ENCODE results near the gene CNOT4. TPM values are rescaled to one million over a fixed set of nuclear protein-coding genes. Genes with fewer than 3 reads are reported as not detected.

Gene CNOT4
- total RNA-seq, 1 experiment from 2014 or later: 22.0 TPM

DNA sequence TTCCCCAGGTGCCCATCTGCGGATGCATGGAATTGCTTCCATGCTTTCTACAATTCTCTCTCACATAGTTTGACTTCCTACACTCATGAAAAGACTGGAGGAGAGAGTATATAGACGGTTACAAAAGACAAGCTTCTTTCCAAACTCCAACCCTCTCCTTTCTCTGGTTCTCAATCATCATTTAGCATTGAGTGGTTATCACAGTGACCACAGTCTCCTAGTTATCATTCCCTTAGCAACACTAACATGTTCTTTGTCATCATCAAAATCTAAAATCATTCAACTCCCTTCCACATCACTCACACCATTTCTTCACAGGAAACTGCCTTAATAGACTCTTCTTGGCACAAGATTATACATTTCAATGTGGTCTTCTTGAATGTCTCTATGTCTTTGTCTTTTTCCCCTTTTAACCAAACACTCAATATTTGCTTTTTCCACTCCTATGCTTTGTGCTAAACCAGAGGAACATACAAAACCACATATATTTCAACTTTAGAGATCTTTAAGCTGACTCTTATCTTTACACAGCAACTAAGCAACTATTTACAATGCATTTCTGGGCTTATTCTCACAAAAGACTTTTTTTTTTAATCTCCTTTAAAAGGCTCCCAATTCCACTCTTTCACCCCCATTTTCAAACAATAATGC lies 126.3 kb downstream of the CNOT4 start:
- DNase-seq: no peak
- ChIA-PET CTCF (no interaction called here), POLR2A (no interaction called here)
- Mint-ChIP-seq H3K27ac (ENCODE audit: unreplicated experiment) (no peak overlapping the region), H3K4me1 (ENCODE audit: low read depth, unreplicated experiment) (no peaks in the 10 kb centered on the region), H3K4me3 (ENCODE audit: unreplicated experiment) (no peak overlapping the region), H3K9me3 (ENCODE audit: unreplicated experiment) (no peaks in the 10 kb centered on the region), H3K36me3 (ENCODE audit: insufficient read depth, unreplicated experiment) (peaks cover 3% of the 10 kb centered on the region), H3K27me3 (ENCODE audit: insufficient read depth, unreplicated experiment) (no peaks in the 10 kb centered on the region)
- no peaks in the 10 kb centered on the region for H3K36me3 ChIP-seq (ENCODE audit: control insufficient read depth, insufficient read depth, low read length)
- H3K4me1 ChIP-seq: no peaks in the 10 kb centered on the region
- no peaks in the 10 kb centered on the region for H3K27me3 ChIP-seq (replicated peaks; ENCODE audit: control insufficient read depth, insufficient read depth, low read length)
- H3K9me3 ChIP-seq: no peaks in the 10 kb centered on the region
- TF ChIP-seq, protein P1, sequence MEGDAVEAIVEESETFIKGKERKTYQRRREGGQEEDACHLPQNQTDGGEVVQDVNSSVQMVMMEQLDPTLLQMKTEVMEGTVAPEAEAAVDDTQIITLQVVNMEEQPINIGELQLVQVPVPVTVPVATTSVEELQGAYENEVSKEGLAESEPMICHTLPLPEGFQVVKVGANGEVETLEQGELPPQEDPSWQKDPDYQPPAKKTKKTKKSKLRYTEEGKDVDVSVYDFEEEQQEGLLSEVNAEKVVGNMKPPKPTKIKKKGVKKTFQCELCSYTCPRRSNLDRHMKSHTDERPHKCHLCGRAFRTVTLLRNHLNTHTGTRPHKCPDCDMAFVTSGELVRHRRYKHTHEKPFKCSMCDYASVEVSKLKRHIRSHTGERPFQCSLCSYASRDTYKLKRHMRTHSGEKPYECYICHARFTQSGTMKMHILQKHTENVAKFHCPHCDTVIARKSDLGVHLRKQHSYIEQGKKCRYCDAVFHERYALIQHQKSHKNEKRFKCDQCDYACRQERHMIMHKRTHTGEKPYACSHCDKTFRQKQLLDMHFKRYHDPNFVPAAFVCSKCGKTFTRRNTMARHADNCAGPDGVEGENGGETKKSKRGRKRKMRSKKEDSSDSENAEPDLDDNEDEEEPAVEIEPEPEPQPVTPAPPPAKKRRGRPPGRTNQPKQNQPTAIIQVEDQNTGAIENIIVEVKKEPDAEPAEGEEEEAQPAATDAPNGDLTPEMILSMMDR (IDR thresholded peaks at IDR 0.05; ENCODE audit: insufficient read depth in 1 of 2, low read depth in 1 of 2, low read length in 1 of 2, severe bottlenecking in 1 of 2, unreplicated experiment in 1 of 2): no peak
- no peak overlapping the region for H3K4me3 ChIP-seq (ENCODE audit: low read depth, low read length)
- intact Hi-C loops (cut with micrococcal nuclease; ENCODE audit: unreplicated experiment): no loop called here
- no TSS peak for BruUV-seq (replicated peaks)

DNA sequence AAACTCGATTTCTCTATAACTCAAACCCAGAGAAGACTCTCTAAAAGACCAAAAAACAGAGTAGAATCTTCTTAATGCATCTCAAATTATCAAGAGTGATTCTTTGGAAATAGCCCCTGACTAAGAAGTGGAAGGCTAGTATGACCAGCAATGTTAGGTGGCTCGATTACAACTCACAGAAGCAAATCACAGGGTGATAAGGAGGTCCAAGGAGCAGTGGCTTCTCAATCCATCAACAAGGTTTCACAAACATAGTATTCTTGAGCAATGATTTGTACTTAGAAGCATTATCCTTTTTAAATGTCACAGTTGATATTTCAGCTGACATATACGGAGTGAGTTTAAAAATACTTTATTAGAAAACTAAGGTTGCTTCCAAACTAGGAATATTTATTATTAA lies 127.7 kb downstream of the CNOT4 start:
- H3K4me3 ChIP-seq (ENCODE audit: low read depth, low read length): no peak overlapping the region
- Mint-ChIP-seq H3K27ac (ENCODE audit: unreplicated experiment) (no peak overlapping the region), H3K4me3 (ENCODE audit: unreplicated experiment) (no peak overlapping the region), H3K36me3 (ENCODE audit: insufficient read depth, unreplicated experiment) (peaks cover 10% of the 10 kb centered on the region), H3K9me3 (ENCODE audit: unreplicated experiment) (no peaks in the 10 kb centered on the region), H3K4me1 (ENCODE audit: low read depth, unreplicated experiment) (no peaks in the 10 kb centered on the region), H3K27me3 (ENCODE audit: insufficient read depth, unreplicated experiment) (no peaks in the 10 kb centered on the region)
- no peaks in the 10 kb centered on the region for H3K27me3 ChIP-seq (replicated peaks; ENCODE audit: control insufficient read depth, insufficient read depth, low read length)
- CTCF ChIA-PET: no interaction called here
- no peak for DNase-seq
- POLR2A ChIA-PET: no interaction called here
- no peaks in the 10 kb centered on the region for H3K4me1 ChIP-seq
- intact Hi-C loops (cut with micrococcal nuclease; ENCODE audit: unreplicated experiment): no loop called here
- H3K36me3 ChIP-seq (ENCODE audit: control insufficient read depth, insufficient read depth, low read length): no peaks in the 10 kb centered on the region
- no peaks in the 10 kb centered on the region for H3K9me3 ChIP-seq
- TF ChIP-seq, protein P1 (IDR thresholded peaks at IDR 0.05; ENCODE audit: insufficient read depth in 1 of 2, low read depth in 1 of 2, low read length in 1 of 2, severe bottlenecking in 1 of 2, unreplicated experiment in 1 of 2): no peak
- no TSS peak for BruUV-seq (replicated peaks)

DNA sequence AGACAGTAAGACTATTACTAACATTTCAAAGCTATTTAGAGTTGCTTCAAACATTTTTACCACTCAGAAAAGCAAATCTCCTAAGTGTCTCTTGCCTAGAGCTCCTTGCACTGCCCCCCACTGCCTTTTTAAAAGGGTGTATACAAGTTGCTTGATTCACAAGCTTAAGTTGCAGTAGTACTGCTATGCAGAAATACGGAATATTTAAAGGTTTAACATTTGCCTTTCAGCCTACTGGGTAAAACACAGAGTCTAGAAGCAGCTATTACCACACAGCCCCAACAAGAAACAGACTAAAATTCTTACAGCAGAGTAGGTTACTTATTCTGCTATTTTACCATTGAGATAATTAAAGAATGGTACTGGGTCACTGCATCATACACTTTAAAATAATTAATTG lies 128.5 kb downstream of the CNOT4 start:
- H3K9me3 Mint-ChIP-seq (ENCODE audit: unreplicated experiment): no peaks in the 10 kb centered on the region
- H3K4me1 ChIP-seq: no peaks in the 10 kb centered on the region
- H3K36me3 Mint-ChIP-seq (ENCODE audit: insufficient read depth, unreplicated experiment): peaks cover 10% of the 10 kb centered on the region
- ChIA-PET POLR2A (no interaction called here), CTCF (no interaction called here)
- no peak overlapping the region for H3K4me3 ChIP-seq (ENCODE audit: low read depth, low read length)
- no peaks in the 10 kb centered on the region for H3K36me3 ChIP-seq (ENCODE audit: control insufficient read depth, insufficient read depth, low read length)
- H3K27me3 Mint-ChIP-seq (ENCODE audit: insufficient read depth, unreplicated experiment): no peaks in the 10 kb centered on the region
- no peak for DNase-seq
- no peak overlapping the region for H3K4me3 Mint-ChIP-seq (ENCODE audit: unreplicated experiment)
- no peak overlapping the region for H3K27ac Mint-ChIP-seq (ENCODE audit: unreplicated experiment)
- H3K27me3 ChIP-seq (replicated peaks; ENCODE audit: control insufficient read depth, insufficient read depth, low read length): no peaks in the 10 kb centered on the region
- TF ChIP-seq, protein P1 (IDR thresholded peaks at IDR 0.05; ENCODE audit: insufficient read depth in 1 of 2, low read depth in 1 of 2, low read length in 1 of 2, severe bottlenecking in 1 of 2, unreplicated experiment in 1 of 2): no peak
- no peaks in the 10 kb centered on the region for H3K4me1 Mint-ChIP-seq (ENCODE audit: low read depth, unreplicated experiment)
- H3K9me3 ChIP-seq: no peaks in the 10 kb centered on the region
- BruUV-seq (replicated peaks): no TSS peak
- intact Hi-C loops (cut with micrococcal nuclease; ENCODE audit: unreplicated experiment): no loop called here
